HEK293 (cell line): ENCODE measurements around the gene ZNF48.

ENCODE experiments used
- CTCF ChIA-PET: fragments of 350-600 bp; formaldehyde crosslinking; extraction: SDS; loops from one replicate; lab custom pipeline; 2021; ENCODE audit warnings: antibody characterized with exemption; lab: Yijun Ruan, JAX
- POLR2A ChIA-PET: fragments of 300-600 bp; formaldehyde crosslinking; extraction: SDS; loops from one replicate; lab custom pipeline; 2020; ENCODE audit warnings: antibody characterized with exemption, inconsistent platforms; lab: Yijun Ruan, JAX
- H3K27ac ChIP-seq: fragments of 200-500 bp; sonication (Bioruptor generic); 2 replicates; pipeline ENCODE4 v1.5.1; 2014; ENCODE audit warnings: low read depth, low read length, control low read depth, inconsistent platforms; ENCODE audit errors: extremely low read depth
- H3K36me3 ChIP-seq, 2 experiments: fragments of 200-500 bp in 1 of 2; sonication (Bioruptor generic) in 1 of 2; 1 replicate in 1 of 2; 2 replicates in 1 of 2; pipeline ENCODE4 v1.5.1; 2014 to 2017; ENCODE audit warnings: inconsistent platforms in 2 of 2, low read length in 2 of 2; ENCODE audit not compliant: control insufficient read depth in 2 of 2, insufficient read depth in 1 of 2
- H3K4me1 ChIP-seq: fragments of 200-500 bp; sonication (Bioruptor generic); 2 replicates; pipeline ENCODE4 v1.5.1; 2014; ENCODE audit warnings: mild to moderate bottlenecking, low read length, inconsistent platforms; ENCODE audit not compliant: control insufficient read depth, insufficient read depth
- H3K4me3 ChIP-seq: 2 replicates; pipeline ENCODE4 v1.5.1; 2011; ENCODE audit warnings: low read depth, mild to moderate bottlenecking, control low read depth, low read length, moderate library complexity
- H3K9me3 ChIP-seq: fragments of 200-500 bp; sonication (Bioruptor generic); 2 replicates; pipeline ENCODE4 v1.5.1; 2014; ENCODE audit warnings: low read depth, low read length, inconsistent platforms; ENCODE audit not compliant: control insufficient read depth, insufficient read depth
- IKZF3 ChIP-seq: fragments of 450-650 bp; IDR thresholded peaks from 2 replicates; pipeline ENCODE4 v1.5.0; 2018; ENCODE audit warnings: missing biosample characterization, mild to moderate bottlenecking, missing genetic modification characterization, moderate library complexity
- ZFP69B ChIP-seq: fragments of 450-650 bp; formaldehyde crosslinking; IDR thresholded peaks from 2 replicates; pipeline ENCODE4 v1.5.1; 2016; ENCODE audit warnings: missing biosample characterization, missing genetic modification characterization
- ZNF112 ChIP-seq: fragments of 450-650 bp; formaldehyde crosslinking; IDR thresholded peaks from 2 replicates; pipeline ENCODE4 v1.5.0; 2017; ENCODE audit warnings: missing biosample characterization, missing genetic modification characterization
- ZNF121 ChIP-seq: fragments of 450-650 bp; formaldehyde crosslinking; IDR thresholded peaks from 2 replicates; pipeline ENCODE4 v1.5.1; 2016; ENCODE audit warnings: missing biosample characterization, missing genetic modification characterization
- ZNF23 ChIP-seq: fragments of 450-650 bp; formaldehyde crosslinking; IDR thresholded peaks from 2 replicates; pipeline ENCODE4 v1.5.1; 2016; ENCODE audit warnings: missing biosample characterization, missing genetic modification characterization, borderline replicate concordance
- ZNF274 ChIP-seq, 2 experiments: fragments of 200-500 bp in 1 of 2; fragments of 450-650 bp in 1 of 2; sonication (Bioruptor generic) in 1 of 2; formaldehyde crosslinking in 1 of 2; IDR thresholded peaks; 2 replicates each; pipeline versions ENCODE4 v1.5.1 to v1.6.1; 2014 to 2016; ENCODE audit warnings: borderline replicate concordance in 1 of 2, inconsistent platforms in 1 of 2, low read length in 1 of 2, missing biosample characterization in 1 of 2, missing genetic modification characterization in 1 of 2
- ZNF37A ChIP-seq: fragments of 450-650 bp; IDR thresholded peaks from 2 replicates; pipeline ENCODE4 v1.5.1; 2018; ENCODE audit warnings: missing biosample characterization, missing genetic modification characterization
- ZNF624 ChIP-seq: fragments of 450-650 bp; formaldehyde crosslinking; IDR thresholded peaks from 2 replicates; pipeline ENCODE4 v1.5.1; 2017; ENCODE audit warnings: missing biosample characterization, missing genetic modification characterization
- ZNF837 ChIP-seq: fragments of 450-650 bp; formaldehyde crosslinking; IDR thresholded peaks from 2 replicates; pipeline ENCODE4 v1.5.1; 2016; ENCODE audit warnings: missing biosample characterization, missing genetic modification characterization
- TF ChIP-seq, protein P1 (sequence below): fragments of 450-650 bp; formaldehyde crosslinking; IDR thresholded peaks from 2 replicates; pipeline ENCODE4 v1.5.1; 2017; ENCODE audit warnings: missing biosample characterization, missing genetic modification characterization
- TF ChIP-seq, protein P2 (sequence below): fragments of 450-650 bp; formaldehyde crosslinking; IDR thresholded peaks from 2 replicates; pipeline ENCODE4 v1.5.1; 2016; ENCODE audit warnings: missing biosample characterization, missing genetic modification characterization, low read depth
- TF ChIP-seq, protein P3 (sequence below): fragments of 450-650 bp; formaldehyde crosslinking; IDR thresholded peaks from 2 replicates; pipeline ENCODE4 v1.5.1; 2017; ENCODE audit warnings: missing biosample characterization, missing genetic modification characterization
- TF ChIP-seq, protein P4 (sequence below): fragments of 450-650 bp; formaldehyde crosslinking; IDR thresholded peaks from 2 replicates; pipeline ENCODE4 v1.5.1; 2016; ENCODE audit warnings: missing biosample characterization, missing genetic modification characterization
- TF ChIP-seq, protein P5 (sequence below): fragments of 450-650 bp; formaldehyde crosslinking; IDR thresholded peaks from 2 replicates; pipeline ENCODE4 v1.5.1; 2016; ENCODE audit warnings: missing biosample characterization, missing genetic modification characterization

The ZNF48 gene

DNA sequence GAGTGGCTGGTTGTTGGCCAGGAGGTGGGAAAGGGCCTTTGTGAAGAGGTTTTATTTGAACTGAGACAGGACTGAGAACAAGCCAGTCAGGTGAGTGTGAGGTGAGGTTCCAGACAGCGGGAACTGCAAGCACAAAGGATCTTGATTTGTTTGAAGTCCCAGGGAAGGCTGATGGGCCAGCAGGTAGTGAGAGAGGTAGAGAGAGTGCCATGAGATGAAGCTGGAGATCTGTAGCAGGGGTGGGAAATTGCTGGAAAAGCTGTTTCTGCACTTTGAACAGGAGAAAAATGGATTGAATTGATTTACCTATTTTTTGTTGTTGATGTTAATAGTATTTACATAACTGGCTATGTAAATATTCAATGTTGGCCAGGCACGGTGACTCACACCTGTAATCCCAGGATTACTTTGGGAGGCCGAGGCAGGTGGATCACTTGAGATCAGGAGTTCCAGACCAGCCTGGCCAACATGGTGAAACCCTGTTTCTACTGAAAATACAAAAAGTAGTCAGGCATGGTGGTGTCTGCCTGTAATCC is 42.4 kb downstream of the ZNF48 start (continued):
- TF ChIP-seq ZNF837 (tag by site-specific recombination) (no peak), ZNF23 (tag by site-specific recombination) (no peak)
- TF ChIP-seq, all 188 proteins: peak for 0

DNA sequence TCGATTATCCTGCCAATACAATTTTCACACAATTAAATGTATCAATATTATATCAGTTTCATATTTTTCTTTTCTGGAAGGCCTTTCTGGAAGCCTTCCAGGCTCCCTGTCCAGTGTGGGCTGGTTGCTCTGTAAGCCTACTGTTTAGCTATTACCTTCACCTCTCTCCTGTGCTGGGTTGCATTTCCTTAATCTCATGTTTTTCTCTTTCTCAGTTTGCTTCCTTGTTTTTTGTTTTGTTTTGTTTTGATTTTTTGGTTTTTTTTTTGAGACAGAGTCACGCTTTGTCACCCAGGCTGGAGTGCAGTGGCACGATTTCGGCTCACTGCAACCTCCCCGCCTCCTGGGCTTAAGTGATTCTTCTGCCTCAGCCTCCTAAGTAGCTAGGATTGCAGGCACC is 43.6 kb downstream of the ZNF48 start:
- peaks cover 0 to 10% of the 10 kb centered on the region in 2 experiments; a peak in 2 of 3 replicates for H3K36me3 ChIP-seq
- H3K4me1 ChIP-seq = peaks cover 3% of the 10 kb centered on the region; the same call in 1 of the 2 replicates
- no peaks in the 10 kb centered on the region for H3K9me3 ChIP-seq
- CTCF ChIA-PET = interaction anchor here (0.6 to 2.2 kb wide), 6 partner anchors 9 to 177 kb away, joined by 3 to 27 read pairs (median 4); partner anchors contain the start of genes DCTPP1 and ZNF48
- TF ChIP-seq, protein P1, sequence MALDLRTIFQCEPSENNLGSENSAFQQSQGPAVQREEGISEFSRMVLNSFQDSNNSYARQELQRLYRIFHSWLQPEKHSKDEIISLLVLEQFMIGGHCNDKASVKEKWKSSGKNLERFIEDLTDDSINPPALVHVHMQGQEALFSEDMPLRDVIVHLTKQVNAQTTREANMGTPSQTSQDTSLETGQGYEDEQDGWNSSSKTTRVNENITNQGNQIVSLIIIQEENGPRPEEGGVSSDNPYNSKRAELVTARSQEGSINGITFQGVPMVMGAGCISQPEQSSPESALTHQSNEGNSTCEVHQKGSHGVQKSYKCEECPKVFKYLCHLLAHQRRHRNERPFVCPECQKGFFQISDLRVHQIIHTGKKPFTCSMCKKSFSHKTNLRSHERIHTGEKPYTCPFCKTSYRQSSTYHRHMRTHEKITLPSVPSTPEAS (tag by site-specific recombination) = no peak
- no peak for TF ChIP-seq ZNF274 (IDR thresholded peaks at IDR 0.05; ENCODE audit: low read length)
- no peak for TF ChIP-seq ZNF274 (tag by site-specific recombination; IDR thresholded peaks at IDR 0.05; ENCODE audit: borderline replicate concordance)
- TF ChIP-seq, protein P2, sequence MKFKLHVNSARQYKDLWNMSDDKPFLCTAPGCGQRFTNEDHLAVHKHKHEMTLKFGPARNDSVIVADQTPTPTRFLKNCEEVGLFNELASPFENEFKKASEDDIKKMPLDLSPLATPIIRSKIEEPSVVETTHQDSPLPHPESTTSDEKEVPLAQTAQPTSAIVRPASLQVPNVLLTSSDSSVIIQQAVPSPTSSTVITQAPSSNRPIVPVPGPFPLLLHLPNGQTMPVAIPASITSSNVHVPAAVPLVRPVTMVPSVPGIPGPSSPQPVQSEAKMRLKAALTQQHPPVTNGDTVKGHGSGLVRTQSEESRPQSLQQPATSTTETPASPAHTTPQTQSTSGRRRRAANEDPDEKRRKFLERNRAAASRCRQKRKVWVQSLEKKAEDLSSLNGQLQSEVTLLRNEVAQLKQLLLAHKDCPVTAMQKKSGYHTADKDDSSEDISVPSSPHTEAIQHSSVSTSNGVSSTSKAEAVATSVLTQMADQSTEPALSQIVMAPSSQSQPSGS = no peak
- TF ChIP-seq IKZF3 (tag by site-specific recombination) = no peak
- TF ChIP-seq ZNF112 (tag by site-specific recombination) = no peak
- no peak for TF ChIP-seq ZNF624
- TF ChIP-seq, protein P3, sequence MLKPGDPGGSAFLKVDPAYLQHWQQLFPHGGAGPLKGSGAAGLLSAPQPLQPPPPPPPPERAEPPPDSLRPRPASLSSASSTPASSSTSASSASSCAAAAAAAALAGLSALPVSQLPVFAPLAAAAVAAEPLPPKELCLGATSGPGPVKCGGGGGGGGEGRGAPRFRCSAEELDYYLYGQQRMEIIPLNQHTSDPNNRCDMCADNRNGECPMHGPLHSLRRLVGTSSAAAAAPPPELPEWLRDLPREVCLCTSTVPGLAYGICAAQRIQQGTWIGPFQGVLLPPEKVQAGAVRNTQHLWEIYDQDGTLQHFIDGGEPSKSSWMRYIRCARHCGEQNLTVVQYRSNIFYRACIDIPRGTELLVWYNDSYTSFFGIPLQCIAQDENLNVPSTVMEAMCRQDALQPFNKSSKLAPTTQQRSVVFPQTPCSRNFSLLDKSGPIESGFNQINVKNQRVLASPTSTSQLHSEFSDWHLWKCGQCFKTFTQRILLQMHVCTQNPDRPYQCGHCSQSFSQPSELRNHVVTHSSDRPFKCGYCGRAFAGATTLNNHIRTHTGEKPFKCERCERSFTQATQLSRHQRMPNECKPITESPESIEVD (tag by site-specific recombination) = no peak
- no peak for TF ChIP-seq ZFP69B
- no peak for TF ChIP-seq ZNF37A (tag by site-specific recombination)
- TF ChIP-seq, protein P4, sequence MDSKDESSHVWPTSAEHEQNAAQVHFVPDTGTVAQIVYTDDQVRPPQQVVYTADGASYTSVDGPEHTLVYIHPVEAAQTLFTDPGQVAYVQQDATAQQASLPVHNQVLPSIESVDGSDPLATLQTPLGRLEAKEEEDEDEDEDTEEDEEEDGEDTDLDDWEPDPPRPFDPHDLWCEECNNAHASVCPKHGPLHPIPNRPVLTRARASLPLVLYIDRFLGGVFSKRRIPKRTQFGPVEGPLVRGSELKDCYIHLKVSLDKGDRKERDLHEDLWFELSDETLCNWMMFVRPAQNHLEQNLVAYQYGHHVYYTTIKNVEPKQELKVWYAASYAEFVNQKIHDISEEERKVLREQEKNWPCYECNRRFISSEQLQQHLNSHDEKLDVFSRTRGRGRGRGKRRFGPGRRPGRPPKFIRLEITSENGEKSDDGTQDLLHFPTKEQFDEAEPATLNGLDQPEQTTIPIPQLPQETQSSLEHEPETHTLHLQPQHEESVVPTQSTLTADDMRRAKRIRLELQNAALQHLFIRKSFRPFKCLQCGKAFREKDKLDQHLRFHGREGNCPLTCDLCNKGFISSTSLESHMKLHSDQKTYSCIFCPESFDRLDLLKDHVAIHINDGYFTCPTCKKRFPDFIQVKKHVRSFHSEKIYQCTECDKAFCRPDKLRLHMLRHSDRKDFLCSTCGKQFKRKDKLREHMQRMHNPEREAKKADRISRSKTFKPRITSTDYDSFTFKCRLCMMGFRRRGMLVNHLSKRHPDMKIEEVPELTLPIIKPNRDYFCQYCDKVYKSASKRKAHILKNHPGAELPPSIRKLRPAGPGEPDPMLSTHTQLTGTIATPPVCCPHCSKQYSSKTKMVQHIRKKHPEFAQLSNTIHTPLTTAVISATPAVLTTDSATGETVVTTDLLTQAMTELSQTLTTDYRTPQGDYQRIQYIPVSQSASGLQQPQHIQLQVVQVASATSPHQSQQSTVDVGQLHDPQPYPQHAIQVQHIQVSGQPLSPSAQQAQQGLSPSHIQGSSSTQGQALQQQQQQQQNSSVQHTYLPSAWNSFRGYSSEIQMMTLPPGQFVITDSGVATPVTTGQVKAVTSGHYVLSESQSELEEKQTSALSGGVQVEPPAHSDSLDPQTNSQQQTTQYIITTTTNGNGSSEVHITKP (tag by site-specific recombination) = no peak
- POLR2A ChIA-PET = no interaction called here
- H3K27ac ChIP-seq = no peak overlapping the region
- no peak overlapping the region for H3K4me3 ChIP-seq

DNA sequence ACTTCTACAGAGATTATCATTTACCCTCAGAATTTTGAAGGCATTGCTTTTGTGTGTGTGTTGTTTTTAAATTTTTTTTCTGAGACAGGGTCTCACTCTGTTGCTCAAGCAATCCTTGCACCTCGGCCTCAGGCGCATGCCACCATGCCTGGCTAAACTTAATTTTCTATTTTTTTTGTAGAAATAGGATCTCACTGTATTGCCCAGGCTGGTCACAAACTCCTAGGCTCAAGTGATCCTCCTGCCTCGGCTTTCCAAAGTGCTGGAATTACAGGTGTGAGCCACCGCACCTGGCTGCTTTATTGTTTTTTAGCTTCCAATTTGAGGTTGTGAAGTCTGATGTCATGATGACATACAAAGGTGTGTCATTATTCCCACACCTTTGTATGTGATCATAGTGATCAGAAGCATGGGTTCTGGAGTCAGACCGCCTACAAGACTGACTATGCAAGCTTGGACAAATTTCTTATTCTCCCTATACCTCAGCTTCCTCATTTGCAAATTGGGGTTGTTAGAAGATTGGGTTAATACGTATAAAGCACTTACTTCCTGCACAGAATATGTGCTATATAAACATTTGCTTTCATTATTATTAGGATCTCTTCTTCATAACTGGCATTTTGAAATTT is 44.6 kb downstream of the ZNF48 start:
- ChIA-PET POLR2A (no interaction called here), CTCF (interaction anchor here (0.6 to 2.2 kb wide), 3 partner anchors 10 to 68 kb away, joined by 3 to 27 read pairs (median 4); partner anchors contain the start of gene DCTPP1)
- peak; percentile 61; the same call in 1 of the 2 replicates for TF ChIP-seq ZNF121 (tag by site-specific recombination)
- TF ChIP-seq, protein P5, sequence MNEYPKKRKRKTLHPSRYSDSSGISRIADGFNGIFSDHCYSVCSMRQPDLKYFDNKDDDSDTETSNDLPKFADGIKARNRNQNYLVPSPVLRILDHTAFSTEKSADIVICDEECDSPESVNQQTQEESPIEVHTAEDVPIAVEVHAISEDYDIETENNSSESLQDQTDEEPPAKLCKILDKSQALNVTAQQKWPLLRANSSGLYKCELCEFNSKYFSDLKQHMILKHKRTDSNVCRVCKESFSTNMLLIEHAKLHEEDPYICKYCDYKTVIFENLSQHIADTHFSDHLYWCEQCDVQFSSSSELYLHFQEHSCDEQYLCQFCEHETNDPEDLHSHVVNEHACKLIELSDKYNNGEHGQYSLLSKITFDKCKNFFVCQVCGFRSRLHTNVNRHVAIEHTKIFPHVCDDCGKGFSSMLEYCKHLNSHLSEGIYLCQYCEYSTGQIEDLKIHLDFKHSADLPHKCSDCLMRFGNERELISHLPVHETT (tag by site-specific recombination) = no peak
- Histone ChIP-seq H3K27ac (no peak overlapping the region), H3K36me3 (peaks cover 0 to 20% of the 10 kb centered on the region in 2 experiments; a peak in 2 of 3 replicates), H3K4me1 (peaks cover 3% of the 10 kb centered on the region; the same call in 1 of the 2 replicates), H3K4me3 (no peak overlapping the region), H3K9me3 (no peaks in the 10 kb centered on the region)
